HG03571 (cell line): ENCODE measurements around the gene EVL.
A peak's percentile ranks its signal among the peaks of the same experiment; 100 is the strongest.
"Not testable (repeated sequence)": the region's sequence is repeated elsewhere in the genome, so short reads cannot be mapped to it uniquely, and the experiment has no call there.

Source experiments
- ATAC-seq: cut with Tn5 transposase; IDR thresholded peaks from one replicate; pipeline ENCODE4 v1.9.1; 2021; ENCODE audit not compliant: unreplicated experiment

Gene EVL, protein sequence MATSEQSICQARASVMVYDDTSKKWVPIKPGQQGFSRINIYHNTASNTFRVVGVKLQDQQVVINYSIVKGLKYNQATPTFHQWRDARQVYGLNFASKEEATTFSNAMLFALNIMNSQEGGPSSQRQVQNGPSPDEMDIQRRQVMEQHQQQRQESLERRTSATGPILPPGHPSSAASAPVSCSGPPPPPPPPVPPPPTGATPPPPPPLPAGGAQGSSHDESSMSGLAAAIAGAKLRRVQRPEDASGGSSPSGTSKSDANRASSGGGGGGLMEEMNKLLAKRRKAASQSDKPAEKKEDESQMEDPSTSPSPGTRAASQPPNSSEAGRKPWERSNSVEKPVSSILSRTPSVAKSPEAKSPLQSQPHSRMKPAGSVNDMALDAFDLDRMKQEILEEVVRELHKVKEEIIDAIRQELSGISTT

GRCh38 chr14:100065111-100065871 is at the start of gene EVL:
TSS of gene EVL (plus strand) at chr14:100065422. CDS start at chr14:100065501, 79 bp downstream.
- ATAC-seq: peak; percentile 51

GRCh38 chr14:100017553-100017952 is 47.7 kb upstream of the EVL start:
- no peak for ATAC-seq

DNA sequence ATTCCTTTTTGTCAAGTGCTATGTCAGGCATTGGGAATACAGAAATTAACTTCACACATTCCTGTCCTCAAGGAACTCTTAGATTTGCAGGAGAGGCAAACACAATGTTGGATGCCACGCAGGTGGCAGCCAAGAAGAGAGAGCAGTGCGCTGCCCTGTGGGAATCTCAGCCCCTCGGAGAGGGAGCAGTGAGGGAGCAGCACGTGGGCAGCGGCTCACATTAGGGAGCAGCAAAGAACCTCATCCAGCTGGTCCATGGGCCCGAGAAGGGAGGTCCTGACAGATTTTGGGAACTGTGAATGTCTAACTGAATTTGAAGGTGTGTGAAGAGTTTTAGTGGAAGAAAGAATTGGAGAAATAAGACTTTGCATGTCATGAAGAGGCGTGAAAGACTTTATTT is 47.2 kb upstream of the EVL start:
- ATAC-seq: no peak

DNA sequence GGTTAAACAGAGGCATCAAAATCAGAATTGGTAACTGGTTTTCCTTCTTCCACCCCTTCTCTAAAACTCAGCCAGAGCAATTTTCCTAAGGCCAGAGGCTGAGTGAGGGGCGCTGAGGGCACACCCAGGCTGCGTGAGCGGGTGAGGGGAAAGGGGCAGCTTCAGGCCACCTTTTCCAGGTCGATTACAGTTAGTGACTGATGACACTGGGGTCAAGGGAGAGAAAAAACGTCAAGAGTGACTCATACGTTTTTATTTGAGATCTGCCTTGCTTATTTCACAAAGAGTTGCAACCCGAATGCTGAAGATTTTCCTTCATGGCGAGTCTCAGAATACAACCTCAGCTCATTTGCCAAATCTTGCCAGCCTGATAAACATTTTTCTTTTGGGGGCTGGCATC is 46.7 kb upstream of the EVL start:
- no peak for ATAC-seq

- ATAC-seq: no peak
Observed at GRCh38 chr14:100019156-100019744, 46.0 kb upstream of the EVL start.

GRCh38 chr14:100020629-100021028 is 44.6 kb upstream of the EVL start:
- ATAC-seq: no peak

DNA sequence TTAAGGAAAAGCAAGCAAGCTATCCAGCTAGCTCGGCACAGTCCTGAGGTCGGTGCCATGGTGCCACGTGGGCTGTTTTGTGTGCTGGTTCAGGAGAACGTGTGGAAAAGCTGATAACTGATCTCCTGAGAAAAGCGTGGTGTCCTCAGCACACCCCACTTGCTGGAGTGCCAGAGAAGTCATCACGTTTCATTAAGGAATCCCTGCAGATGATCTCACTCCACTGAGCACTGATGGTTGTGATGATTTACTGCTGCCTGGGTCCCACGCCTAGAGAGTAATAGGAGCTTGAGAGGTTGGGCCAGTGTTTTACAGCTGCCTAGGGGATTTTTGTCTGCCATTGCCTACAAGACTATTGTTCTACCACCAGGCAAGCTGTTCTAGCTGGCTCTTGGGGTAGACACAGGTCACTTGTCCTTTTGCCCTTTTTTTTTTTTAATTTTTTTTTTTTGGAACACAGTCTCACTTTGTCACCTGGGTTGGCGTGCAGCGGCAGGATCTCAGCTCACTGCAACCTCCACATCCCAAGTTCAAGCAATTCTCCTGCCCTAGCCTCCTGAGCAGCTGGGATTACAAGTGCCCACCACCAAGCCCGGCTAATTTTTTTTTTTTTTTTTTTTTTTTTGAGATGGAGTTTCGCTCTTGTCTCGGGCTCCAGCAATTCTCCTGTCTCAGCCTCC is 42.3 kb upstream of the EVL start:
- ATAC-seq: no peak

DNA sequence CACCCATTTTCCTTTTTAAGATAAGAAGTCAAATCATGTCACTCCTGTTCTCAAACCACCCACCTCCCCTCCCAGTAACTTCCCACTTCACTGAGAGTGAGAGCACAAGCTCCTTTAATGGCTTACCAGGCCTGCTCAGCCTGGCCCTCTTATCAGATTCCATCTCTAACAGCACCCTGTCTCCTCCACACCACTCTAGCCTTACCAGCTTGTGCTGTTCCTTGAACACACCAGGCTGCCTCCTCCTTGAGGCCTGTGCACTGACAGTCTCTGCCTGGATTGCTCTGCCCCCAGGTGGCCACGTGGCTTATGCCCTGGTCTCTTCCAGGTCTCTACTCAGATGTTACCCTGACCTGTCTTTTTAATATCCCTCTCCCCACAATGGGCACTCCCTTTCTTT is 40.1 kb upstream of the EVL start:
- ATAC-seq: no peak

DNA sequence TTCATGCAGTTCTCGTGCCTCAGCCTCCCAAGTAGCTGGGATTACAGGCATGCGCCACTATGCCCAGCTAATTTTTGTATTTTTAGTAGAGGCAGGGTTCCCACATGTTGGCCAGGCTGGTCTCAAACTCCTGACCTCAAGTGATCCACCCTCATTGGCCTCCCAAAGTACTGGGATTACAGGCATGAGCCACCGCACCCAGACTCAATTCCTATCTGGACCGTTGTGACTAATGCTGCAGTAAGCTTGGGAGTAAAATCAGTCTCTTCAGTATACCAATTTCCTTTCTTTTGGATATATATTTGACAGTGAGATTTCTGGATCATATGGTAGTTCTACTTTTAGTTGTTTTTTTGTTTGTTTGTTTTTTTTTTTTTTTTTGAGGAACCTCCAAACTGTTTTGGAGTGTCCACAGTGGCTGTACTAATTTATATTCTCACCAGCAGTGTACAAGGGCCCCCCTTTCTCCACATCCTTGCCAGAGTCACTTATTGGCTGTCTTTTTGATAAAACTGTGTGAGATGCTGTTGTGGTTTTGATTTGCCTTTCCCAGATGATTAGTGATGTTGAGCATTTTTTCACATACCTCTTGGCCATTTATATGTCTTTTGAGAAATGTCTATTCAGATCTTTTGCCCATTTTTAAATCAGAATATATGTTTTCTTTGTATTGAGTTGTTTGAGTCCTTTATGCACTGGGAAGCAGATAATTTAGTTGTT is 37.3 kb upstream of the EVL start:
- ATAC-seq: no peak

- ATAC-seq: no peak
Observed at GRCh38 chr14:100028990-100029677, 36.1 kb upstream of the EVL start.

DNA sequence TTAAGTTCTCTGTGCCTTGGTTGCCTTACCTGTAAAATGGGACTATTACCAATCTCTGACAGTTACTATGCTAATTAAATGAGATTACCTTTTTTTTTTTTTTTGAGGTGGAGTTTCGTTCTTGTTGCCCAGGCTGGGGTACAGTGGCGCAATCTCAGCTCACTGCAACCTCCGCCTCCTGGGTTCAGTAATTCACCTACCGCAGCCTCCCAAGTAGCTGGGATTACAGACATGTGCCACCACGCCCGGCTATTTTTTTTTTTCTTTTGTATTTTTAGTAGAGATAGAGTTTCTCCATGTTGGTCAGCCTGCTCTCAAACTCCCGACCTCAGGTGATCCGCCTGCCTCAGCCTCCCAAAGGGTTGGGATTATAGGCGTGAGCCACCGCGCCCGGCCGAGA is 35.2 kb upstream of the EVL start:
- not testable (repeated sequence) for ATAC-seq

GRCh38 chr14:100030452-100031153 is 34.6 kb upstream of the EVL start:
- ATAC-seq: no peak

GRCh38 chr14:100031506-100032281 is 33.5 kb upstream of the EVL start:
- ATAC-seq: no peak

GRCh38 chr14:100032738-100033137 is 32.5 kb upstream of the EVL start:
- ATAC-seq: no peak

GRCh38 chr14:100033347-100034075 is 31.7 kb upstream of the EVL start:
- no peak for ATAC-seq

- no peak for ATAC-seq
Observed at GRCh38 chr14:100034468-100034867, 30.8 kb upstream of the EVL start.

- no peak for ATAC-seq
Observed at GRCh38 chr14:100034961-100035500, 30.2 kb upstream of the EVL start.

DNA sequence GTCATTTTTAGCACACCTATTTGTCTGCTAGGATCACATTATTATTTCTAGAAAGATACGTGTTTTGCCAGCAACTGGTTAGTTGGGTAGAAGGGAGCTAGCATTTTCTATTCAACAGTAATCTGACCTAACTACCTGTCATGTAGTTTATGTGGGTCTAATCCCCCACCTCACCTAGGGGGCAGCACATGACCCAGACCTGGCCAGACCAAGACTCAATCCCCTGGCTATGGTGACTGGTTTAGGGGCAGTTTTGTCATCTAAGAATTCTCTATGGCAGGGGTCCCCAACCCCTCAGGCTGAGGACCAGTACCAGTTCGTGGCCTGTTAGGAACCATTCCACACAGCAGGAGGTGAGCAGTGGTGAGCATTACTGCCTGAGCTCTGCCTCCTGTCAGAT is 29.5 kb upstream of the EVL start:
- no peak for ATAC-seq
